H1 (cell line): ENCODE measurements around the gene NTPCR. TPM values are rescaled to one million over a fixed set of nuclear protein-coding genes. Genes with fewer than 3 reads are reported as not detected.

Experiments
- ATF2 ChIP-seq: IDR thresholded peaks from 2 replicates; pipeline ENCODE4 v1.6.1; 2012; ENCODE audit warnings: low read length, inconsistent platforms
- CTCF ChIP-seq, 3 experiments: IDR thresholded peaks; 1 replicate in 2 of 3; 2 replicates in 1 of 3; pipeline versions ENCODE4 v1.5.1 to v1.6.1; 2011; ENCODE audit warnings: low read length in 3 of 3, mild to moderate bottlenecking in 3 of 3, inconsistent platforms in 2 of 3, low read depth in 1 of 3, moderate library complexity in 1 of 3; ENCODE audit not compliant: insufficient read depth in 1 of 3; ENCODE audit errors: control extremely low read depth in 1 of 3
- SAP30 ChIP-seq: fragments of 300-600 bp; sonication (generic); IDR thresholded peaks from 2 replicates; pipeline ENCODE4 v1.7.1; 2012; ENCODE audit warnings: low read length, moderate library complexity, mild to moderate bottlenecking, inconsistent platforms; ENCODE audit not compliant: insufficient read depth, insufficient replicate concordance
- TAF1 ChIP-seq: IDR thresholded peaks from 2 replicates; pipeline ENCODE4 v1.6.1; 2011; ENCODE audit warnings: mild to moderate bottlenecking, low read depth, low read length
- polyA plus RNA-seq, 7 experiments: library from polyadenylated mRNA; depleted of rRNA in 3 of 7; stranded (reverse) in 5 of 7; unstranded in 2 of 7; fragments of >200 nt in 5 of 7; fragments of 200-250 nt in 2 of 7; gene quantifications; 1 replicate in 5 of 7; 2 replicates in 1 of 7; 4 replicates in 1 of 7; pipeline versions ENCODE4 v1.2.1 to v1.2.3, GENCODE V29; 2011 to 2013; ENCODE audit warnings: missing spikeins in 2 of 7, mixed read lengths in 2 of 7
- total RNA-seq: library from RNA; stranded (reverse); fragmentation: NEBNext Ultra II Directional; extraction: Animal tissue kit (Norgen Biotek cat#: 25700); gene quantifications from 2 replicates; pipeline ENCODE4 v1.2.1, GENCODE V29; 2021

NTPCR gene
- total and polyA plus RNA-seq, 2 of the 8 experiments (the other 6 are each of a cell fraction or from before 2014, with no cell fraction given) = 22.6 to 73.1 TPM

- no peak for TF ChIP-seq TAF1
- no peak for TF ChIP-seq CTCF (IDR thresholded peaks at IDR 0.05; ENCODE audit: control extremely low read depth in 1 of 3, insufficient read depth in 1 of 3, low read depth in 1 of 3, low read length in 3 of 3)
- no peak for TF ChIP-seq SAP30
- no peak for TF ChIP-seq ATF2
- TF ChIP-seq, all 59 proteins: peak for 0
Observed at GRCh38 chr1:232954594-232955365, 4.4 kb downstream of the NTPCR start (continued).
